Mesenchymal stem cell (in vitro differentiated cells and primary cell): ENCODE results near the gene ZNF564.
"Not testable (repeated sequence)": the region's sequence is repeated elsewhere in the genome, so short reads cannot be mapped to it uniquely, and the experiment has no call there.

Experiments
- DNase-seq: peaks from one replicate; pipeline ENCODE4 v3.0.0-alpha.2; 2013
- H2AFZ ChIP-seq: one replicate; pipeline ENCODE4 v1.6.1; 2013; ENCODE audit warnings: low read depth, mild to moderate bottlenecking, control low read depth, inconsistent platforms, low read length, moderate library complexity
- H2AK5ac ChIP-seq: 2 replicates; pipeline ENCODE4 v1.6.1; 2013; ENCODE audit warnings: low read length, moderate library complexity, mild to moderate bottlenecking, inconsistent platforms; ENCODE audit not compliant: severe bottlenecking
- H2BK120ac ChIP-seq: one replicate; pipeline ENCODE4 v1.6.1; 2013; ENCODE audit warnings: low read depth, mild to moderate bottlenecking, inconsistent platforms, low read length, moderate library complexity
- H2BK12ac ChIP-seq, 2 experiments: one replicate each; pipeline ENCODE4 v1.6.1; 2013; ENCODE audit warnings: inconsistent platforms in 2 of 2, low read length in 2 of 2, mild to moderate bottlenecking in 2 of 2, moderate library complexity in 2 of 2, control low read depth in 1 of 2
- H2BK15ac ChIP-seq: one replicate; pipeline ENCODE4 v1.6.1; 2013; ENCODE audit warnings: mild to moderate bottlenecking, low read depth, inconsistent platforms; ENCODE audit not compliant: poor library complexity, severe bottlenecking
- H2BK5ac ChIP-seq: 2 replicates; pipeline ENCODE4 v1.6.1; 2013; ENCODE audit warnings: low read depth, mild to moderate bottlenecking, low read length, control low read depth, inconsistent platforms; ENCODE audit not compliant: poor library complexity, severe bottlenecking
- H3K14ac ChIP-seq, 2 experiments: one replicate each; pipeline ENCODE4 v1.6.1; 2013; ENCODE audit warnings: inconsistent platforms in 2 of 2, low read length in 2 of 2, control low read depth in 1 of 2, mild to moderate bottlenecking in 1 of 2, moderate library complexity in 1 of 2
- H3K18ac ChIP-seq, 2 experiments: one replicate each; pipeline ENCODE4 v1.6.1; 2013; ENCODE audit warnings: inconsistent platforms in 2 of 2, low read length in 2 of 2, control low read depth in 1 of 2, low read depth in 1 of 2, mild to moderate bottlenecking in 1 of 2
- H3K23ac ChIP-seq, 2 experiments: one replicate each; pipeline ENCODE4 v1.6.1; 2013; ENCODE audit warnings: inconsistent platforms in 2 of 2, low read length in 2 of 2, mild to moderate bottlenecking in 2 of 2, moderate library complexity in 2 of 2, control low read depth in 1 of 2
- H3K27ac ChIP-seq: 2 replicates; pipeline ENCODE4 v1.5.1; 2013; ENCODE audit warnings: mild to moderate bottlenecking, moderate library complexity, low read length, control low read depth, inconsistent platforms; ENCODE audit not compliant: poor library complexity, severe bottlenecking
- H3K27me3 ChIP-seq, 2 experiments: 2 replicates each; pipeline versions ENCODE4 v1.6.1 to v1.7.0; 2013; ENCODE audit warnings: low read length in 2 of 2, mild to moderate bottlenecking in 2 of 2, moderate library complexity in 2 of 2, control low read depth in 1 of 2, inconsistent platforms in 1 of 2; ENCODE audit not compliant: control insufficient read depth in 1 of 2, insufficient read depth in 1 of 2
- H3K36me3 ChIP-seq, 2 experiments: 2 replicates each; pipeline versions ENCODE4 v1.6.1 to v1.7.0; 2013; ENCODE audit warnings: low read length in 2 of 2, control low read depth in 1 of 2, inconsistent platforms in 1 of 2, low read depth in 1 of 2, mild to moderate bottlenecking in 1 of 2; ENCODE audit not compliant: insufficient read depth in 2 of 2, control insufficient read depth in 1 of 2
- H3K4ac ChIP-seq, 2 experiments: one replicate each; pipeline ENCODE4 v1.6.1; 2013; ENCODE audit warnings: inconsistent platforms in 2 of 2, low read length in 2 of 2, mild to moderate bottlenecking in 2 of 2, moderate library complexity in 2 of 2, control low read depth in 1 of 2, low read depth in 1 of 2
- H3K4me1 ChIP-seq: 2 replicates; pipeline ENCODE4 v1.6.1; 2013; ENCODE audit warnings: low read depth, low read length, control low read depth; ENCODE audit not compliant: control insufficient read depth, insufficient read depth
- H3K4me2 ChIP-seq: 2 replicates; pipeline ENCODE4 v1.6.1; 2013; ENCODE audit warnings: low read length, mild to moderate bottlenecking, inconsistent platforms; ENCODE audit not compliant: poor library complexity, severe bottlenecking
- H3K4me3 ChIP-seq, 2 experiments: 2 replicates each; pipeline versions ENCODE4 v1.5.1 to v1.7.0; 2013; ENCODE audit warnings: low read length in 2 of 2, mild to moderate bottlenecking in 2 of 2, control low read depth in 1 of 2, low read depth in 1 of 2; ENCODE audit not compliant: insufficient read depth in 1 of 2
- H3K79me1 ChIP-seq: replicated peaks from 2 replicates; pipeline ENCODE4 v1.6.1; 2013; ENCODE audit warnings: mild to moderate bottlenecking, control low read depth, low read length, inconsistent platforms; ENCODE audit not compliant: poor library complexity, severe bottlenecking
- H3K9ac ChIP-seq: 2 replicates; pipeline ENCODE4 v1.7.0; 2013; ENCODE audit warnings: mild to moderate bottlenecking, low read length, moderate library complexity
- H3K9me3 ChIP-seq: 2 replicates; pipeline ENCODE4 v1.7.0; 2013; ENCODE audit warnings: mild to moderate bottlenecking, low read length; ENCODE audit not compliant: control insufficient read depth
- H4K8ac ChIP-seq: one replicate; pipeline ENCODE4 v1.6.1; 2013; ENCODE audit warnings: inconsistent platforms, mild to moderate bottlenecking, low read length, moderate library complexity
- H4K91ac ChIP-seq: one replicate; pipeline ENCODE4 v1.6.1; 2013; ENCODE audit warnings: mild to moderate bottlenecking, low read length, inconsistent platforms
- WGBS: methylation state at CpG from one replicate; pipeline ENCODE4 v1.1.7; 2013; ENCODE audit warnings: mixed read lengths; 5-methylcytosine and 5-hydroxymethylcytosine counted together

ZNF564 gene

DNA sequence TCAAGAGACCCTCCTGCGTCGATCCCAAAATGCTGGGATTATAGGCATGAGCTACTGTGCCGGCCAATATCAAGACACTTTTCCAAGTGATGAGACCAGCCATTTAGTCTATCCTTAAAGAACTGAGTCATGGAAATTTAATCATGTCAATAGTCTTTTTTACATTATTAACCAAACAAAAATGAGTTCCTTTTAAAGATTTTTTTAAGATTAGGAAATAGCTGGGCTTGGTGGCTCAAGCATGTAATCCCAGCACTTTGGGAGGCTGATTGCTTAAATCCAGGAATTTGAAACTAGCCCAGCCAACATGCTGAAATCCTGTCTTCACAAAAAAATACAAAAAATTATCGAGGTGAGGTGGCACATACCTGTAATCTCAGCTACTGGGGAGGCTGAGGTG, 16.7 kb upstream of the ZNF564 start:
- H3K27ac ChIP-seq = no peak overlapping the region
- no peaks in the 10 kb centered on the region for H3K9me3 ChIP-seq
- H2BK15ac ChIP-seq = no peak overlapping the region
- H3K4me1 ChIP-seq = no peaks in the 10 kb centered on the region
- H3K4ac ChIP-seq = no peak overlapping the region
- H2AK5ac ChIP-seq = no peak overlapping the region
- H3K79me1 ChIP-seq = no peaks in the 10 kb centered on the region
- DNase-seq = no peak
- H2BK12ac ChIP-seq = no peak overlapping the region
- H3K36me3 ChIP-seq = no peaks in the 10 kb centered on the region
- H3K18ac ChIP-seq = no peak overlapping the region
- H3K27me3 ChIP-seq = no peaks in the 10 kb centered on the region
- no peak overlapping the region for H2AFZ ChIP-seq
- no peak overlapping the region for H4K91ac ChIP-seq
- H3K9ac ChIP-seq = no peak overlapping the region
- H3K23ac ChIP-seq = no peak overlapping the region
- no peak overlapping the region for H4K8ac ChIP-seq
- H2BK5ac ChIP-seq = no peak overlapping the region
- H3K14ac ChIP-seq = no peak overlapping the region
- no peak overlapping the region for H3K4me3 ChIP-seq
- no peak overlapping the region for H3K4me2 ChIP-seq
- WGBS = 90% methylated on average over 4 of the region's 4 CpGs
- H2BK120ac ChIP-seq = no peak overlapping the region

DNA sequence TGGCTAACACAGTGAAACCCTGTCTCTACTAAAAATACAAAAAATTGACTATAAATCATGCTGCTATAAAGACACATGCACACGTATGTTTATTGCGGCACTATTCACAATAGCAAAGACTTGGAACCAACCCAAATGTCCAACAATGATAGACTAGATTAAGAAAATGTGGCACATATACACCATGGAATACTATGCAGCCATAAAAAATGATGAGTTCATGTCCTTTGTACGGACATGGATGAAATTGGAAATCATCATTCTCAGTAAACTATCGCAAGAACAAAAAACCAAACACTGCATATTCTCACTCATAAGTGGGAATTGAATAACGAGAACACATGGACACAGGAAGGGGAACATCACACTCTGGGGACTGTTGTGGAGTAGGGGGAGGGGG, 15.1 kb upstream of the ZNF564 start:
- H2BK15ac ChIP-seq, H2BK5ac ChIP-seq, H3K4ac ChIP-seq, H3K23ac ChIP-seq, H3K27ac ChIP-seq, H3K4me1 ChIP-seq, H3K36me3 ChIP-seq, H4K8ac ChIP-seq, H3K14ac ChIP-seq, H3K9ac ChIP-seq, H3K18ac ChIP-seq, DNase-seq, H3K79me1 ChIP-seq, H3K4me3 ChIP-seq, H2AK5ac ChIP-seq, H2BK120ac ChIP-seq, H3K4me2 ChIP-seq, H3K27me3 ChIP-seq, H4K91ac ChIP-seq, H2AFZ ChIP-seq, H3K9me3 ChIP-seq, H2BK12ac ChIP-seq: not testable (repeated sequence)
- no CpG with 5 or more reads among the region's 5 CpGs for WGBS

DNA sequence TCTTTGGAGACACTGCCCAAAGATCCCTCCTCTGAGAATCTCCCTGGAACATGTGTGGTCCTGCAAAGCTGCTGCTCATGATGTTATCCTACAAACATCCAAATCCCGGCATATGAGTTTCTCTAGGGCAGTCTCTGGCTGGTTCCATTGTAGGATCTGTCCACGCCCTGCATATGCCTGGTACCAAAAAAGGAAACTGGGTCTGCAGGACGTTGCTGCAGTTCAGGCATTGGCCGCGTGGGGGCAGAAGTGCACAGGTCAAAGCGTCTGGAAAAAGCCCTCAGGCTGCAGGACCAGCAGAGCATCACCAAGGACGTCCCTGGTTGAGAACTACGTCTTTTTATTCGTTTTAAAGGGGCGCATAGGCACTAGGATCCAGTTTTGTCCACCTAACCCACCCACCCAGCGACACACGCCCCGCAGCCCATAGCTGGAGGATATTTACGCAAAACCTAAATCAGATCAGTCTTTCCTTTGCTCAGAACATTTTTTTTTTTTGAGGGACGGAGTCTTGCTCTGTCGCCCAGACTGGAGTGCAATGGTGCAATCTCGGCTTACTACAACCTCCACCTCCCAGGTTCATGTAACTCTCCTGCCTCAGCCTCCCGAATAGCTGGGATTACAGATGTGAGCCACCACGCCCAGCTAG, 12.9 kb upstream of the ZNF564 start:
- Histone ChIP-seq H2BK5ac (no peak overlapping the region), H3K9me3 (no peaks in the 10 kb centered on the region), H3K14ac (no peak overlapping the region), H3K4me3 (no peak overlapping the region), H2BK120ac (no peak overlapping the region), H2AFZ (no peak overlapping the region), H4K8ac (no peak overlapping the region), H3K18ac (no peak overlapping the region), H3K4me1 (no peaks in the 10 kb centered on the region), H3K79me1 (no peaks in the 10 kb centered on the region), H3K9ac (peak overlapping the region; percentile 67), H3K27ac (no peak overlapping the region), H2BK12ac (no peak overlapping the region), H3K27me3 (no peaks in the 10 kb centered on the region), H4K91ac (no peak overlapping the region), H2BK15ac (no peak overlapping the region), H2AK5ac (no peak overlapping the region), H3K36me3 (no peaks in the 10 kb centered on the region), H3K4me2 (no peak overlapping the region), H3K4ac (no peak overlapping the region), H3K23ac (no peak overlapping the region)
- DNase-seq = peak; percentile 82
- 26% methylated on average over 19 of the region's 19 CpGs for WGBS

DNA sequence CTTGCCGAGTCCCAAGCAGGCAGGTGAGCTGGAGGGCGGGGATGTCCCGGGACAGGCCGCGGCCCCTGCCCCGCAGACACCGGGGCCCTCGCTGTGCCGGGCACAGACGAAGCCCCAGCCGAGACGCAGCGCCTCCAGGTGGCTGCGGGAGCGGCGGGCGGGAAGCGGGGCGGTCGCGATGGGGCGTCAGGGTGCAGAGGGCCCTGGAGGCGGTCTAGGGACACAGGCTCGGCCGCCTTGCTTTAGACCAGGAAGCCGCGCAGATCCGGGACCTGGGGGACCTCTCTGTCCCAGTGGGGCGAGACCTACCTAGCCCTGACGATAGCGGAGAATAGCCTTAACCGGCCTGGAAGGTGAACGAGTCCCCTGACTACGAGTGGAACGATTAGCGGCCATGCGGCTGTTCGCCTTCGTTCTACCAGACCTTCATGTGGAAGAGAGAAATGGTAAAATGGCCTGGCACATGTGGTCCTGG, 4.2 kb upstream of the ZNF564 start:
- no peaks in the 10 kb centered on the region for H3K36me3 ChIP-seq
- H3K79me1 ChIP-seq = no peaks in the 10 kb centered on the region
- no peak overlapping the region for H4K8ac ChIP-seq
- H2BK15ac ChIP-seq = no peak overlapping the region
- 62% methylated on average over 39 of the region's 39 CpGs for WGBS
- no peak overlapping the region for H3K9ac ChIP-seq
- H3K27ac ChIP-seq = no peak overlapping the region
- no peak overlapping the region for H3K4me3 ChIP-seq
- no peak overlapping the region for H3K18ac ChIP-seq
- no peak overlapping the region for H3K4ac ChIP-seq
- no peaks in the 10 kb centered on the region for H3K9me3 ChIP-seq
- H2AK5ac ChIP-seq = no peak overlapping the region
- H2BK5ac ChIP-seq = no peak overlapping the region
- no peak overlapping the region for H3K23ac ChIP-seq
- H2AFZ ChIP-seq = no peak overlapping the region
- H3K14ac ChIP-seq = no peak overlapping the region
- H2BK12ac ChIP-seq = no peak overlapping the region
- H4K91ac ChIP-seq = no peak overlapping the region
- H3K4me1 ChIP-seq = peaks cover 2% of the 10 kb centered on the region
- no peak overlapping the region for H2BK120ac ChIP-seq
- H3K27me3 ChIP-seq = no peaks in the 10 kb centered on the region
- H3K4me2 ChIP-seq = no peak overlapping the region
- DNase-seq = no peak
